Body of pancreas (tissue), 4 donors: ENCODE measurements around the gene NACA2. TPM values are rescaled to one million over a fixed set of nuclear protein-coding genes. Genes with fewer than 3 reads are reported as not detected.
A peak's percentile ranks its signal among the peaks of the same experiment; 100 is the strongest.
"Not testable (repeated sequence)": the region's sequence is repeated elsewhere in the genome, so short reads cannot be mapped to it uniquely, and the experiment has no call there.

Source experiments
- ATAC-seq: fragments of 150-250 bp; one replicate; pipeline ENCODE4 v1.9.1; 2016
- DNase-seq, 4 donors: peaks; one replicate each; pipeline ENCODE4 v3.0.0-alpha.2; 2019
- H3K27ac ChIP-seq, 4 donors: fragments of 200-600 bp; sonication (generic); 1 replicate in 3 of 4; 2 replicates in 1 of 4; pipeline versions ENCODE4 v1.5.1 to v1.6.1; 2016 to 2019; ENCODE audit warnings: mild to moderate bottlenecking in 1 of 4, mixed read lengths in 1 of 4, moderate library complexity in 1 of 4
- H3K27me3 ChIP-seq, 2 donors: fragments of 200-600 bp; sonication (generic); one replicate each; pipeline ENCODE4 v1.6.0; 2016; ENCODE audit warnings: mild to moderate bottlenecking in 1 of 2
- H3K36me3 ChIP-seq, 2 donors: fragments of 200-600 bp; sonication (generic); replicated peaks in 1 of 2; 2 replicates each; pipeline ENCODE4 v1.5.1; 2016; ENCODE audit warnings: low read depth in 2 of 2; ENCODE audit not compliant: insufficient read depth in 1 of 2
- H3K4me1 ChIP-seq: fragments of 200-600 bp; sonication (generic); one replicate; pipeline ENCODE4 v1.6.0; 2016
- H3K4me3 ChIP-seq, 2 donors: fragments of 200-600 bp; sonication (generic); 1 replicate in 1 of 2; 2 replicates in 1 of 2; pipeline ENCODE4 v1.5.1; 2016 to 2019
- H3K9me3 ChIP-seq, 3 donors: fragments of 200-600 bp; sonication (generic); 1 replicate in 2 of 3; 2 replicates in 1 of 3; pipeline ENCODE4 v1.5.1; 2016
- POLR2A ChIP-seq, 3 donors: fragments of 450-650 bp; IDR thresholded peaks; one replicate each; pipeline ENCODE4 v1.6.1; 2016; ENCODE audit warnings: antibody characterized with exemption in 3 of 3, mild to moderate bottlenecking in 2 of 3
- WGBS, 2 donors: methylation state at CpG; one replicate each; pipeline ENCODE4 v1.1.5; 2017; 5-methylcytosine and 5-hydroxymethylcytosine counted together
- intact Hi-C: fragments of 100-400 bp; cut with DNase I; formaldehyde crosslinking; loops from one replicate; pipeline ENCODE4 v1.15.1; 2023
- total RNA-seq, 2 donors: library from RNA; depleted of rRNA; stranded (reverse); fragments of >200 nt; gene quantifications; one replicate each; pipeline ENCODE4 v1.1.0, GENCODE V29; 2016
- TF ChIP-seq, protein P1 (sequence below), 7 experiments: fragments of 450-650 bp in 4 of 7; fragments of 200-600 bp in 3 of 7; sonication (generic) in 3 of 7; IDR thresholded peaks; one replicate each; pipeline ENCODE4 v1.5.1; 2016 to 2019; ENCODE audit warnings: antibody characterized with exemption in 7 of 7

Gene NACA2
- total RNA-seq, 2 donors from 2014 or later: 1.6 TPM; not detected in 1

DNA sequence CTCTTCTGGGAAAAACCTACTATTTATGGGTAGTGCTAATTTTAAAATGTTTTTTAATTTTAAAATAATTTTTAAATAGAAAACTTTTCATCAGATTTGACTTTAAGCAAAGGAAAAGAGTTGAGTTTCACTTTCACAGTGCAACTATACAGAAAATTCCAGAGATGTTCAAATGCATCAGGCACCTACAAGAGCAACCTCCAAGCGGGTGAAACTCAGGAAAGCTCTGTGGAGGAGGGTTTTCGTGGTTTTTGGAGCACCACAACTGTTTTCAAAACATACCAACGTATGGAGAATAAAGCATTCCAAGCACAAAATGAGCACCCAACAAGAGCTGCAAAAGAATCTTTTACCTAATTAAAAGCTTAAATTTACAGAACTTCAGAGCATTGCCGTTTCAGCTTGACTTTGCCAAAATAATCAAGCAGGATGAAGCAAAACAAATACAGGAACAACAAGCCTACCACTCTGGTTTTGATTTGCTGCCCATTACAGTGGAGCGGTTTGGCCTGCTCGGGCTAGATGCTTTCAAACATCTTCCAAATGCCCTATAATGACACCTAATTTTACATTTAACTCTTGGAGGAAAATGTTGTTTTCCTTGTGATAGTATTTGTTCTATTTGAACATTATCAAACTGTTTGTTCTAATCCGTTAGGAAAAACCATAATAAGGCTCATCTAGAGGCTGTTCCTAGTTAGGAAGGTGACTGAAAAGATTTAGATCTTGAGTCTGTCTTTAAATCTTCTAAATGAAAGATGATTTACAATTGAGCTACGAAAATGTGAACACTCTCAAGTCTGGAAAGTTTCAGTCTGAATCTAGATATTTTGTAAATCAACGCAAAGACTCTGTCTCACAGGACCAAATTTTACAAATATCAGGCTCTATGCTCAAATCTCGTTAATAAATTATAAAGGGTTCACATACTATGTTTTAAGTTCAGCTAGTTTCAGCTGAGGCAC is 34.5 kb downstream of the NACA2 start:
- Histone ChIP-seq H3K9me3 (no peaks in the 10 kb centered on the region), H3K4me3 (no peak overlapping the region), H3K27me3 (no peaks in the 10 kb centered on the region), H3K36me3 (no peaks in the 10 kb centered on the region), H3K27ac (no peak overlapping the region), H3K4me1 (no peaks in the 10 kb centered on the region)
- TF ChIP-seq POLR2A (IDR thresholded peaks at IDR 0.05): no peak
- TF ChIP-seq, protein P1, sequence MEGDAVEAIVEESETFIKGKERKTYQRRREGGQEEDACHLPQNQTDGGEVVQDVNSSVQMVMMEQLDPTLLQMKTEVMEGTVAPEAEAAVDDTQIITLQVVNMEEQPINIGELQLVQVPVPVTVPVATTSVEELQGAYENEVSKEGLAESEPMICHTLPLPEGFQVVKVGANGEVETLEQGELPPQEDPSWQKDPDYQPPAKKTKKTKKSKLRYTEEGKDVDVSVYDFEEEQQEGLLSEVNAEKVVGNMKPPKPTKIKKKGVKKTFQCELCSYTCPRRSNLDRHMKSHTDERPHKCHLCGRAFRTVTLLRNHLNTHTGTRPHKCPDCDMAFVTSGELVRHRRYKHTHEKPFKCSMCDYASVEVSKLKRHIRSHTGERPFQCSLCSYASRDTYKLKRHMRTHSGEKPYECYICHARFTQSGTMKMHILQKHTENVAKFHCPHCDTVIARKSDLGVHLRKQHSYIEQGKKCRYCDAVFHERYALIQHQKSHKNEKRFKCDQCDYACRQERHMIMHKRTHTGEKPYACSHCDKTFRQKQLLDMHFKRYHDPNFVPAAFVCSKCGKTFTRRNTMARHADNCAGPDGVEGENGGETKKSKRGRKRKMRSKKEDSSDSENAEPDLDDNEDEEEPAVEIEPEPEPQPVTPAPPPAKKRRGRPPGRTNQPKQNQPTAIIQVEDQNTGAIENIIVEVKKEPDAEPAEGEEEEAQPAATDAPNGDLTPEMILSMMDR (IDR thresholded peaks at IDR 0.05): no peak
- intact Hi-C loops: loop anchor here (10.0 kb wide), 1 partner anchor 142 kb away; no protein-coding TSS in a partner anchor
- WGBS, 2 donors: 76% methylated on average over 10 of the region's 10 CpGs
- ATAC-seq: no peak
- no peak for DNase-seq

DNA sequence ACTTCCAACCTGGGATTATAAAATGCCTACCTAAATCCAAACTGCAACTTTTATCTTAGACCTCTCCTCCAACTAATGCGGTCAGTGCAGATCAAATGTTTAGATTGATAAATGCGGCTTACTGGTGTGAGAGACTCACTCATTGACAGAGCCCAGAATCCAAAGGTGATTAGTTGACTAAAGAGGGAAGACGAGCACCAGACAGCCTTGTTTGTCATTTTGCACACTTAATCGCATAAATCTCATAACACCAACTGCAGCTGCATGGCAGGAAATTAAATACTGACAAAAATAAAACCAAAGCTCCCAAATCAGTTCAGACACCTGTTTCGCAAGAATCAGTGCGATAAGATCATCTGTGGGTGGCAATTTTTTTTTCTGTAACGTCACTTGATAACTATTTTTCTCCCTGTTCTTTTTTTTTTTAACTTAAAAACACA is 35.9 kb downstream of the NACA2 start:
- WGBS, 2 donors: 47 to 63% methylated on average over 7 of the region's 7 CpGs
- Histone ChIP-seq H3K9me3 (no peaks in the 10 kb centered on the region), H3K27me3 (no peaks in the 10 kb centered on the region), H3K4me3 (no peak overlapping the region), H3K36me3 (no peaks in the 10 kb centered on the region), H3K4me1 (no peaks in the 10 kb centered on the region), H3K27ac (no peak overlapping the region)
- ATAC-seq: no peak
- no peak for DNase-seq
- intact Hi-C loops: loop anchor here (10.0 kb wide), 1 partner anchor 140 kb away; no protein-coding TSS in a partner anchor
- no peak for TF ChIP-seq POLR2A (IDR thresholded peaks at IDR 0.05)
- TF ChIP-seq, protein P1 (IDR thresholded peaks at IDR 0.05): no peak

DNA sequence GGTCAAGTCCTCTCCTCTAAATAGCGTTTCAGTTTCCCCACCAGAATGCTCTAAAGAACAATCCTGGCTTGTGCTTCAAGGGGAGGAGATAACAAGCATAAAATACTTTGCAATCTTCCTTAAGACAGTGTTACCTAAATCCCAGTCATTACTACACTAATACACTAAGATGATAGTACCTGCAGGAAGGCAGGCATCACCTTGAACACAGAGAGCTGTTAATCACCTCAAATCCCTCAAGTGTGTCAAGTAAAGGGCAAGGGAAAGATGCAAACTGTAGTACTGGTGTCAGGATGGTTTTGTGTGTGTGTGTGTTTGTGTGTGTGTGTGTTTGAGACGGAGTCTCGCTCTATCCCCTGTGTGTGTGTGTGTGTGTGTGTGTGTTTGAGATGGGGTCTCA is 36.8 kb downstream of the NACA2 start:
- Histone ChIP-seq H3K9me3 (no peaks in the 10 kb centered on the region), H3K4me3 (no peak overlapping the region), H3K27me3 (no peaks in the 10 kb centered on the region), H3K4me1 (no peaks in the 10 kb centered on the region), H3K27ac (no peak overlapping the region), H3K36me3 (no peaks in the 10 kb centered on the region)
- 60 to 71% methylated on average over 3 of the region's 3 CpGs for WGBS, 2 donors
- DNase-seq: no peak
- intact Hi-C loops: loop anchor here (10.0 kb wide), 1 partner anchor 139 kb away; no protein-coding TSS in a partner anchor
- TF ChIP-seq, protein P1 (IDR thresholded peaks at IDR 0.05): no peak
- no peak for TF ChIP-seq POLR2A (IDR thresholded peaks at IDR 0.05)
- ATAC-seq: no peak

DNA sequence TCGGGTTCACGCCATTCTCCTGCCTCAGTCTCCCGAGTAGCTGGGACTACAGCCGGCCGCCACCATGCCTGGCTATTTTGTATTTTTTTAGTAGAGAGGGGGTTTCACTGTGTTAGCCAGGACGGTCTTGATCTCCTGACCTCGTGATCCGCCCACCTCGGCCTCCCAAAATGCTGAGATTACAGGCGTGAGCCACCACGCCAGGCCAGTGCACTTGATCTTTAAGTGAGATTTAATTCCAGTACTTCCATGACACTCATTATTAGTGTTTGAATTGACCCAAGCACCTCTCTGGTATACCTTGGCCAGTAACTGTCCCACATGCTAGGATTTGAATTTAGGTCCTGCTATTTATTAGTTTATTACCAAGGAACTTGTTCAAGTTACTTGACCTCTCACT is 38.5 kb downstream of the NACA2 start:
- 80 to 83% methylated on average over 11 of the region's 11 CpGs for WGBS, 2 donors
- H3K9me3 ChIP-seq, ATAC-seq, DNase-seq, H3K27me3 ChIP-seq, H3K4me3 ChIP-seq, H3K27ac ChIP-seq, H3K4me1 ChIP-seq, H3K36me3 ChIP-seq: not testable (repeated sequence)
- intact Hi-C loops: loop anchor here (10.0 kb wide), 1 partner anchor 138 kb away; no protein-coding TSS in a partner anchor

DNA sequence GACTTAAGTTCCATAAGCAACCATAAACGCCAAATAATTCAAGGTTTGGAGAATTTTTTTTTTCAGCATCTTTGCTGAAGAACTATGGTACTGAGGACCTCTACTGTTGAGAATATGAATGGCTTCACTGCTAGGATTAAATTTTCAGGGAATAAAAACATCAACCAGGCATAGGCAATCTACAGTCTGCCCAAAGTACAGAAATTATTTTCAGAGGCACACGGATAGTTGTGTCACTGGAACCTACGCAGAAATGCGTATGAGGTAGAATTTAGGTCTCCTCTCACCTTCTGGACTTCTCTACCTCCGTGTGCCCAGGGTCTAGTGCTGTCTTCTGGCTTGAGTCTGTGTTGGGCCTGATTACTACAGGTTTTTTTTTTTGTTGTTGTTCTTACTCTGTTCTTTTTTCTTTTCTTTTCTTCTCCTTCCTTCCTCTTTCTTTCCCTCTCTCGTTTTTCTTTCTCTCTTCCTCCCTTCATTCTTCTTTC is 39.7 kb downstream of the NACA2 start:
- TF ChIP-seq, protein P1 (IDR thresholded peaks at IDR 0.05): peak; percentile 23 to 75 (median 70)
- no peak for TF ChIP-seq POLR2A (IDR thresholded peaks at IDR 0.05)
- ATAC-seq (no peak), DNase-seq (no peak)
- intact Hi-C loops: loop anchor here (10.0 kb wide), 1 partner anchor 136 kb away; no protein-coding TSS in a partner anchor
- Histone ChIP-seq H3K27ac (no peak overlapping the region), H3K36me3 (no peaks in the 10 kb centered on the region), H3K4me1 (no peaks in the 10 kb centered on the region), H3K27me3 (no peaks in the 10 kb centered on the region), H3K9me3 (no peaks in the 10 kb centered on the region), H3K4me3 (no peak overlapping the region)
- WGBS, 2 donors: 7 to 8% methylated on average over 6 of the region's 6 CpGs
